GM12878 (cell line): ENCODE results near the gene TCIRG1.

ENCODE experiments used
- CHD1 ChIP-seq: IDR thresholded peaks from 2 replicates; pipeline ENCODE4 v1.6.1; 2012; ENCODE audit warnings: low read depth, low read length, improper control_type of control experiment
- RCOR1 ChIP-seq: conservative IDR thresholded peaks from 2 replicates; pipeline ENCODE4 v1.6.1; 2012; ENCODE audit warnings: low read depth, low read length, improper control_type of control experiment
- SIN3A ChIP-seq: IDR thresholded peaks from 2 replicates; pipeline ENCODE4 v1.6.1; 2012; ENCODE audit warnings: low read depth, low read length, improper control_type of control experiment
- SP1 ChIP-seq: IDR thresholded peaks from one replicate; pipeline ENCODE4 v1.6.1; 2011; ENCODE audit warnings: low read depth, low read length
- STAT1 ChIP-seq: fragments of 450-650 bp; conservative IDR thresholded peaks from 2 replicates; pipeline ENCODE4 v1.6.1; 2014; ENCODE audit warnings: antibody characterized with exemption, mild to moderate bottlenecking
- TF ChIP-seq, protein P1 (sequence below), 3 experiments: IDR thresholded peaks in 2 of 3; conservative IDR thresholded peaks in 1 of 3; 2 replicates each; pipeline ENCODE4 v1.5.1; 2011; ENCODE audit warnings: low read depth in 3 of 3, low read length in 3 of 3, mild to moderate bottlenecking in 3 of 3, control low read depth in 2 of 3, moderate library complexity in 2 of 3, inconsistent platforms in 1 of 3, mixed read lengths in 1 of 3; ENCODE audit not compliant: control insufficient read depth in 2 of 3, insufficient read depth in 1 of 3; ENCODE audit errors: extremely low read depth in 1 of 3

DNA sequence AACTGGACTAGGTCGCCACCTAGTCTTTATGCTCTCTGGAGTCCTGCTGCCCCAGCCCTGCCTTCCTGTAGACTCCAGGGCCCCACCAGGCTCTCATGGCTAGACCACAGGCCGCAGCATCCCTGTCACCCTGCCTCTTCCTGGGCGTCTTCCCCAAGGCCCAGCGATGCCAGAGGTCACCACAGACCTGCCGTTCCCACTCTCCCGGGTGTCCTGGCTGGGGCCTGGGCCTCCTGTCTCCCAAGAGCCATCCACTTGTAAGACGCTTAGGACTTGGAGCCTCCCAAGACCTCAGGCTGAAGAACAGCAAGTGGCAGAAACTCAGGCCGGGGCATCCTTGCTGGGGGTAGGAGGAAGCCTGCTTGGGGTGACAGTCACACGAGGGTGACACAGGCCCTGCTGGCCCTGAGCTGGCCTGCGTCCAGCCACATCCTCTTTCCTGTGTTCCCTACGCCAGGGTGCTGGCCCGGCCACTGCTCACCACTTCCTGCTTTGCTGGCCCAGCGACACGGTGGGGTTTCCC, 2.0 kb upstream of the TCIRG1 start:
- TF ChIP-seq CHD1 = no peak
- no peak for TF ChIP-seq STAT1
- TF ChIP-seq, protein P1, sequence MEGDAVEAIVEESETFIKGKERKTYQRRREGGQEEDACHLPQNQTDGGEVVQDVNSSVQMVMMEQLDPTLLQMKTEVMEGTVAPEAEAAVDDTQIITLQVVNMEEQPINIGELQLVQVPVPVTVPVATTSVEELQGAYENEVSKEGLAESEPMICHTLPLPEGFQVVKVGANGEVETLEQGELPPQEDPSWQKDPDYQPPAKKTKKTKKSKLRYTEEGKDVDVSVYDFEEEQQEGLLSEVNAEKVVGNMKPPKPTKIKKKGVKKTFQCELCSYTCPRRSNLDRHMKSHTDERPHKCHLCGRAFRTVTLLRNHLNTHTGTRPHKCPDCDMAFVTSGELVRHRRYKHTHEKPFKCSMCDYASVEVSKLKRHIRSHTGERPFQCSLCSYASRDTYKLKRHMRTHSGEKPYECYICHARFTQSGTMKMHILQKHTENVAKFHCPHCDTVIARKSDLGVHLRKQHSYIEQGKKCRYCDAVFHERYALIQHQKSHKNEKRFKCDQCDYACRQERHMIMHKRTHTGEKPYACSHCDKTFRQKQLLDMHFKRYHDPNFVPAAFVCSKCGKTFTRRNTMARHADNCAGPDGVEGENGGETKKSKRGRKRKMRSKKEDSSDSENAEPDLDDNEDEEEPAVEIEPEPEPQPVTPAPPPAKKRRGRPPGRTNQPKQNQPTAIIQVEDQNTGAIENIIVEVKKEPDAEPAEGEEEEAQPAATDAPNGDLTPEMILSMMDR (IDR thresholded peaks at IDR 0.05 in 2 of 3, conservative IDR thresholded peaks at IDR 0.05 in 1 of 3; ENCODE audit: control insufficient read depth in 2 of 3, extremely low read depth in 1 of 3, insufficient read depth in 1 of 3, low read depth in 3 of 3, low read length in 3 of 3) = no peak
- no peak for TF ChIP-seq SIN3A
- no peak for TF ChIP-seq RCOR1
- TF ChIP-seq SP1 = no peak
